Naive B cell (primary cell): ENCODE measurements around the gene TMEM120A. TPM values are rescaled to one million over a fixed set of nuclear protein-coding genes. Genes with fewer than 3 reads are reported as not detected.

Source experiments
- ATAC-seq, 2 donors: fragments of 150-1000 bp; cut with Tn5 transposase; 2 replicates each; pipeline ENCODE4 v1.10.0; 2021; ENCODE audit warnings: low read depth in 2 of 2, mild to moderate bottlenecking in 2 of 2, moderate library complexity in 2 of 2
- DNase-seq: peaks from one replicate; pipeline ENCODE4 v3.0.0; 2022
- H3K27ac Mint-ChIP-seq, 6 donors: one replicate each; pipeline ENCODE4 v1.8.0; 2020 to 2022; ENCODE audit warnings: mild to moderate bottlenecking in 6 of 6, mixed read lengths in 6 of 6, moderate library complexity in 5 of 6, inconsistent platforms in 2 of 6
- H3K27me3 Mint-ChIP-seq, 3 donors: one replicate each; pipeline ENCODE4 v1.8.0; 2021 to 2022; ENCODE audit warnings: mixed read lengths in 3 of 3, mild to moderate bottlenecking in 1 of 3
- H3K36me3 Mint-ChIP-seq, 2 donors: one replicate each; pipeline ENCODE4 v1.8.0; 2020 to 2022; ENCODE audit warnings: mixed read lengths in 2 of 2, inconsistent platforms in 1 of 2, mild to moderate bottlenecking in 1 of 2
- H3K4me1 Mint-ChIP-seq, 3 donors: one replicate each; pipeline ENCODE4 v1.8.0; 2020 to 2022; ENCODE audit warnings: mixed read lengths in 3 of 3, inconsistent platforms in 1 of 3, mild to moderate bottlenecking in 1 of 3, moderate library complexity in 1 of 3
- H3K4me3 Mint-ChIP-seq, 8 donors: one replicate each; pipeline ENCODE4 v1.8.0; 2020 to 2022; ENCODE audit warnings: mild to moderate bottlenecking in 8 of 8, mixed read lengths in 8 of 8, moderate library complexity in 8 of 8, inconsistent platforms in 2 of 8
- H3K9me3 Mint-ChIP-seq, 7 donors: one replicate each; pipeline ENCODE4 v1.8.0; 2020 to 2022; ENCODE audit warnings: mixed read lengths in 7 of 7, mild to moderate bottlenecking in 5 of 7, inconsistent platforms in 2 of 7, moderate library complexity in 1 of 7
- polyA plus RNA-seq, 6 donors: library from polyadenylated mRNA; unstranded; fragments of 300-500 nt; fragmentation: Illumina TruSeq; gene quantifications; one replicate each; pipeline ENCODE4 v1.2.3, GENCODE V29; 2021; ENCODE audit warnings: low read depth in 6 of 6

The TMEM120A gene
- polyA plus RNA-seq, 6 donors from 2014 or later: 31.7 to 37.2 (median 35.2) TPM

DNA sequence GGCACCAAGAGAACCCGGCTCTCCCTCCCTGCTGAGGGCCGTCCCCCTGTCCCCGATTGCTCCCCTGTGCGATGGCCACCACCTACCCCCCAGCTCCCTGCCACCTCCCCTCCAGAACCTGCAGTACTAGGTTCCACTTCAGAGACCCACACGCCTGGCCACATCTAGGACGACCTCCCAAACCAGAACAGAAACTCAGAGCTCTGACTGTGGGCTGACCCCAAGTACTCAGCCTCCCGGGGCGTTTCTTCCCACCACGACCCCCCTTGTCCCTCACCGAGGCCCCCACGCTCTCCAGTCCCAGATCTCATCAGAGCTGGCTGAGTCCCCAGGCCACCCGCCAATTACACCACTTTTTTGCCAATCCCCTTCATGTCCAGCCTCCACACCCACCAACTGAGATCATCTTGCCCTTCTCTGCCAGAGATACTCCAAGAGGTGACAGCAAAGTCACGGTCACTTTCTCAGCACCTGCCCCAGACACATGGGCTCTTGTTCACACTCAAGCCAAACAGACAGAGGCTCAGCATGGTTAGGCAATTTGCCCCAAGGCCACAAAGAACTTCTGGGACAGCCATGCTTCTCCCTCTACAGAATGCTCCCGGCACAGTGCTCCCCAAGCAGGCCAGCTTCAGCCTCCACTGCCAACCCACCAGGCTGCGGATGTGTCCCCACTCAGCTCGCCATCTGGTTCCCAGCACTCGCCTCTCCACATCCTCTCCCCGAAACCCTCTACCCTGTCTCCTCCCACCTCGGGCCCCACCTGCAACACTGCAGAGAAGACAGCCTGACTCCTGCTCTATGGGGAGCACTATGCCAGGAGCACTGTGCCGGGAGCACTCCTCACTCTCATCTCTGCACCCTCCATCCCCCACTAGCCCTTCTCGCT lies 4.7 kb downstream of the TMEM120A start:
- H3K36me3 Mint-ChIP-seq: peaks cover 0 to 11% of the 10 kb centered on the region in 2 donors
- H3K9me3 Mint-ChIP-seq: no peaks in the 10 kb centered on the region
- H3K4me1 Mint-ChIP-seq: peaks cover 20 to 40% (median 22%) of the 10 kb centered on the region in 3 donors
- peak overlapping the region in 5 of 6 donors; percentile 29 to 85 (median 76) for H3K27ac Mint-ChIP-seq
- ATAC-seq: no peak
- no peaks in the 10 kb centered on the region for H3K27me3 Mint-ChIP-seq
- peak overlapping the region in 5 of 8 donors; percentile 13 to 71 (median 50) for H3K4me3 Mint-ChIP-seq
- DNase-seq: no peak

DNA sequence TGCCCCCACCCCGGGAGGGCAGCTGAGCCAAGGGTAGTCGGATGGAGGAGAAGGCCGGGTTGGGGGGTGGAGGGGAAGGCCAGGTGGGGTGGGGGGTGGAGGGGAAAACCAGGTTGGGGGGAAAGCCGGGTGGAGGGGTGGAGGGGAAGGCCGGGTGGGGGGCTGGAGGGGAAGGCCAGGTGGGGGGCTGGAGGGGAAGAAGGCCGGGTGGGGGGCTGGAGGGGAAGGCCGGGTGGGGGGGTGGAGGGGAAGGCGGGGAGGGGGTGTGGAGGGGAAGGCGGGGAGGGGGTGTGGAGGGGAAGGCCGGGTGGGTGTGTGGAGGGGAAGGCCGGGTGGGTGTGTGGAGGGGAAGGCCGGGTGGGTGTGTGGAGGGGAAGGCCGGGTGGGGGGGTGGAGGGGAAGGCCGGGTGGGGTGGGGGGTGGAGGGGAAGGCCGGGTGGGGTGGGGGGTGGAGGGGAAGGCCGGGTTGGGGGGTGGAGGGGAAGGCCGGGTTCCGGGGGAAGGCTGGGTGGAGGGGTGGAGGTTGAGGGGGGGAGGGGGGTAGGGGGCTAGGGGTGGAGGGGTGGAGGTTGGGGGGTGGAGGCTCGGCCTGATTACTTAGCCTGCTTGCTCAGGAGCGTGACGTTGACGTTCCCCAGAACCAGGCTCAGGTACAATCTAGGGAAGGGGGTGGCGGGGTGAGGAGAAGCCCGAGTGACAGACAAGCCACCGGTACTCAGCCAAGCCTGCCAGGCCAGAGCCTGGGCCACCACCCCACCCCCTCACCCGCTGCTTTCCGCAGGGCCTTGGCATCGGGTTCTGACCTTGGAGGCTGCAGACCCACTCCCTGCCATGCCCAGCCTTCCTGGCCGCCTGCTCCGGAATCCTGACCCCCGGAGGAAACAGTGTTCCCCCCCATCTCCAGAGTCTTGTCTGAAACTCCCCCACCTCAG lies 5.6 kb downstream of the TMEM120A start:
- Mint-ChIP-seq H3K27ac (peak overlapping the region in 1 of 6 donors; percentile 76), H3K4me1 (peaks cover 20 to 34% (median 22%) of the 10 kb centered on the region in 3 donors), H3K27me3 (no peaks in the 10 kb centered on the region), H3K4me3 (no peak overlapping the region), H3K9me3 (no peaks in the 10 kb centered on the region), H3K36me3 (peaks cover 0 to 11% of the 10 kb centered on the region in 2 donors)
- no peak for DNase-seq
- peak in 1 of 2 donors; percentile 25 for ATAC-seq

DNA sequence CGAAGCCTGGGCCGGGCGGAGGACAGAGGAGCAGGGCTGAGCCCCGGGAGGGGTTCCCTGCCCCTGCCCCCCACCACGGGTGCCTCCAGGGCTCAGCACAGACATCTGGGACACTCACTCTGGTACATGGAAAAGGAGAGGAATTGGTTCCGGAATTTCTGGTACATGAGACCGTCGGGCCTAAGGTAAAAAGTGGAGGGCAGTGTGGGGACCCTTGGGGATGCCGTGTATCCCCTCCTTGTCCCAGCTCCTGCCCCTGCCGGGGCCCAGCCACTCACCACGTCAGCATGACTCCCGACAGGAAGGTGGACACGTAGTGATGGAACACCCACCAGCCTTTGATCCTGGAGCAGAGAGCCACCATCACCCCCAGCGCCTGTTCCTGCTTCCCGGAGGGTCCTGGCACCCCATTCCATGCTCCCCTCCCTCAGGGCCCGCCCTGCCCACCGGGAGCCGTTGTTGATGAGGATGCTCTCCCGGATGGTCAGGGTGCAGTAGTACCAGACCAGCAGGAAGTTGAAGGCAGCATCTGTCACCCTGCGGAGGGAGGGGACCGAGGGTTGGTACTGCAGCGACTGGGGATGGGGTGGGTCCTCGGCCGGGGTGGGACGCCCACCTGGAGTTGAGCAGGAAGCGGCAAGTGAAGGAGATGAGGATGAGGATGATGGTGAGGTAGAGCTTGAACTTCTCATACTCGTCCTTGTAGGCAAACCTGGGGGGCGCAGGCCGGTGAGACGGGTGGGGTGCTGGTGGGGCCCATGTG lies 6.4 kb downstream of the TMEM120A start:
- Mint-ChIP-seq H3K27ac (peak overlapping the region in 1 of 6 donors; percentile 64), H3K4me1 (peaks cover 20 to 26% (median 20%) of the 10 kb centered on the region in 3 donors), H3K27me3 (no peaks in the 10 kb centered on the region), H3K4me3 (no peak overlapping the region), H3K36me3 (peaks cover 0 to 11% of the 10 kb centered on the region in 2 donors), H3K9me3 (no peaks in the 10 kb centered on the region)
- ATAC-seq (no peak), DNase-seq (no peak)

DNA sequence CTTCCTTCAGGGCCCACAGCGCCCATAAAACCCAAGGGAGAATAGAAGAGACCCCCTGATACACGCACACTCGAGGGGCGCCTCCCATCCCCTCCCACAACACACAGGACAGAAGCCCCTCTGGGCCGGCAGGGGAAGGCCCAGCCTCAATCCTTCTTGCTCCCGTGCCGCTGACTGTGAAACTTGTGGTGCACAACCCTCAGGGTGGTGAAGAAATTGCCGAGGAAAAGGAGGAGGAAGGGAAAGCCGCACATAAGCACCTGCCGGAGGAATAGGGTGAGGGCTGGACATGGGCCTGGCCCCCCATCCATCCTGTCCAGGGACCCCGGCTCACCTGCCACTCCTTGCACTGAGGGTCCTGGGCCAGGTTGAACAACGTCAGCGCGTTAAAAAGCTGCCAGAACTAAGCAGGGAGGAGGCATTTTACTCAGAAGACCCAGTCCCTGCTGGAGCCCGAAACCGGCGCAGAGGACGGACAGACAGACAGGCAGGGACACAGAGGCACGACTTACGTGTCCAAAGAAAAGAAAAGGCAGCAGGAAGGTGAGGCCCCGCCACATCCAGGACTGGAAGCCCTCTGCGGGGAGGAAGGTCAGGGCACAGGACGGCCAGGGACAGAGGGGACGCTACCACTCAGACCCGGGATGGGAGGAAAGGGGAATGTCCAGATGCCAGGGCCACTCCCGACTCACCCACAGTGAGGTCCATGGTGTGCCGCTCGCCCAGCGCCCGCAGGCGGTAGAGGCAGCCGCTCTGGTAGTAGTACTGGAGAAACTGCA lies 7.2 kb downstream of the TMEM120A start:
- H3K36me3 Mint-ChIP-seq: peaks cover 0 to 11% of the 10 kb centered on the region in 2 donors
- no peak for ATAC-seq
- no peaks in the 10 kb centered on the region for H3K9me3 Mint-ChIP-seq
- H3K4me3 Mint-ChIP-seq: no peak overlapping the region
- H3K27me3 Mint-ChIP-seq: no peaks in the 10 kb centered on the region
- DNase-seq: no peak
- H3K27ac Mint-ChIP-seq: peak overlapping the region in 4 of 6 donors; percentile 24 to 80 (median 66)
- H3K4me1 Mint-ChIP-seq: peaks cover 20 to 24% (median 20%) of the 10 kb centered on the region in 3 donors

DNA sequence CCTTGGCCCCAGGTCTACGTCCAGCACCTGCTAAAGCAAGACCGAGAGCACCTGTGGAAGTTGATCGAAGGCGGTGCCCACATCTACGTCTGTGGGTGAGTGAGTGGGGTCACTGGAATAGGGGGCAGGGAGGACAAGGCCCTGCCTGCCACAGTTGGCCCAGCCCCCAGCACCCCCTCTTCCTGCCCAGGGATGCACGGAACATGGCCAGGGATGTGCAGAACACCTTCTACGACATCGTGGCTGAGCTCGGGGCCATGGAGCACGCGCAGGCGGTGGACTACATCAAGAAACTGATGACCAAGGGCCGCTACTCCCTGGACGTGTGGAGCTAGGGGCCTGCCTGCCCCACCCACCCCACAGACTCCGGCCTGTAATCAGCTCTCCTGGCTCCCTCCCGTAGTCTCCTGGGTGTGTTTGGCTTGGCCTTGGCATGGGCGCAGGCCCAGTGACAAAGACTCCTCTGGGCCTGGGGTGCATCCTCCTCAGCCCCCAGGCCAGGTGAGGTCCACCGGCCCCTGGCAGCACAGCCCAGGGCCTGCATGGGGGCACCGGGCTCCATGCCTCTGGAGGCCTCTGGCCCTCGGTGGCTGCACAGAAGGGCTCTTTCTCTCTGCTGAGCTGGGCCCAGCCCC lies 8.1 kb downstream of the TMEM120A start:
- Mint-ChIP-seq H3K27me3 (no peaks in the 10 kb centered on the region), H3K36me3 (peaks cover 0 to 11% of the 10 kb centered on the region in 2 donors), H3K4me1 (peaks cover 20 to 24% (median 20%) of the 10 kb centered on the region in 3 donors), H3K9me3 (no peaks in the 10 kb centered on the region), H3K4me3 (no peak overlapping the region), H3K27ac (peak overlapping the region in 1 of 6 donors; percentile 64)
- ATAC-seq: no peak
- DNase-seq: no peak

DNA sequence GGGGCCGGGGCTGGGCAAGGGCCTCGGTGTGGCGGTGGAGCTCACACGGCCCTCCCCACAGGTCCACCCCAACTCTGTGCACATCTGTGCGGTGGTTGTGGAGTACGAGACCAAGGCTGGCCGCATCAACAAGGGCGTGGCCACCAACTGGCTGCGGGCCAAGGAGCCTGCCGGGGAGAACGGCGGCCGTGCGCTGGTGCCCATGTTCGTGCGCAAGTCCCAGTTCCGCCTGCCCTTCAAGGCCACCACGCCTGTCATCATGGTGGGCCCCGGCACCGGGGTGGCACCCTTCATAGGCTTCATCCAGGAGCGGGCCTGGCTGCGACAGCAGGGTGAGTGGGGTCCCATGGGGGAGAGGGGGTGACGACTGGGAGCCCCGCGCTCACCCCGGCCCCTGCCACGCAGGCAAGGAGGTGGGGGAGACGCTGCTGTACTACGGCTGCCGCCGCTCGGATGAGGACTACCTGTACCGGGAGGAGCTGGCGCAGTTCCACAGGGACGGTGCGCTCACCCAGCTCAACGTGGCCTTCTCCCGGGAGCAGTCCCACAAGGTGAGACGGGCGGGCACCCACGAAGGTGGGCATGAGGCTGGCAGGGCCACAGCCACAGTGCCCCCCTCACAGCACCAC lies 8.8 kb downstream of the TMEM120A start:
- Mint-ChIP-seq H3K36me3 (peaks cover 0 to 11% of the 10 kb centered on the region in 2 donors), H3K27me3 (no peaks in the 10 kb centered on the region), H3K4me3 (no peak overlapping the region), H3K4me1 (peaks cover 15 to 18% (median 16%) of the 10 kb centered on the region in 3 donors), H3K27ac (no peak overlapping the region), H3K9me3 (no peaks in the 10 kb centered on the region)
- DNase-seq: no peak
- ATAC-seq: no peak

DNA sequence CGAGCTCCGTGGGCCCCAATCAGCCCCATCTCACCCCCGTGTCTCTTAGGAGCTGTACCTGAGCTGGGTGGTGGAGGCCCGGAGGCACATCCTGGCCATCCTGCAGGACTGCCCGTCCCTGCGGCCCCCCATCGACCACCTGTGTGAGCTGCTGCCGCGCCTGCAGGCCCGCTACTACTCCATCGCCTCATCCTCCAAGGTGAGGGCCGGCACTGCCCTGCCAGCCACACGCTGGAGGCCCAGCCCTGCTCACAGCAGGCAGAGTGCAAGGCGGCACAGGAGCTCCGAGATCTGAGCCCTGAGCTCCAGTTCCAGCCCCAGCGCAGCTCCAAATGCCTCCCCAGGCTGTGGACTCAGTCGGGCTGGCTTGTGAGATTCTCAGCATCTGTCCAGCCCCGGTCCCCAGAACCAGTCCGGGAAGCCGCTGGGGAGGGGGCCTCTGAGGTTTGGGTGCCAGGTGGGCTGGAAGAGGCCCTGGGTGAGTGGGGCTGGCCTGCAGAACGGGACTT lies 9.3 kb downstream of the TMEM120A start:
- no peak for DNase-seq
- Mint-ChIP-seq H3K27me3 (no peaks in the 10 kb centered on the region), H3K4me3 (no peak overlapping the region), H3K36me3 (peaks cover 0 to 11% of the 10 kb centered on the region in 2 donors), H3K27ac (no peak overlapping the region), H3K4me1 (peaks cover 10 to 12% (median 12%) of the 10 kb centered on the region in 3 donors), H3K9me3 (no peaks in the 10 kb centered on the region)
- no peak for ATAC-seq

DNA sequence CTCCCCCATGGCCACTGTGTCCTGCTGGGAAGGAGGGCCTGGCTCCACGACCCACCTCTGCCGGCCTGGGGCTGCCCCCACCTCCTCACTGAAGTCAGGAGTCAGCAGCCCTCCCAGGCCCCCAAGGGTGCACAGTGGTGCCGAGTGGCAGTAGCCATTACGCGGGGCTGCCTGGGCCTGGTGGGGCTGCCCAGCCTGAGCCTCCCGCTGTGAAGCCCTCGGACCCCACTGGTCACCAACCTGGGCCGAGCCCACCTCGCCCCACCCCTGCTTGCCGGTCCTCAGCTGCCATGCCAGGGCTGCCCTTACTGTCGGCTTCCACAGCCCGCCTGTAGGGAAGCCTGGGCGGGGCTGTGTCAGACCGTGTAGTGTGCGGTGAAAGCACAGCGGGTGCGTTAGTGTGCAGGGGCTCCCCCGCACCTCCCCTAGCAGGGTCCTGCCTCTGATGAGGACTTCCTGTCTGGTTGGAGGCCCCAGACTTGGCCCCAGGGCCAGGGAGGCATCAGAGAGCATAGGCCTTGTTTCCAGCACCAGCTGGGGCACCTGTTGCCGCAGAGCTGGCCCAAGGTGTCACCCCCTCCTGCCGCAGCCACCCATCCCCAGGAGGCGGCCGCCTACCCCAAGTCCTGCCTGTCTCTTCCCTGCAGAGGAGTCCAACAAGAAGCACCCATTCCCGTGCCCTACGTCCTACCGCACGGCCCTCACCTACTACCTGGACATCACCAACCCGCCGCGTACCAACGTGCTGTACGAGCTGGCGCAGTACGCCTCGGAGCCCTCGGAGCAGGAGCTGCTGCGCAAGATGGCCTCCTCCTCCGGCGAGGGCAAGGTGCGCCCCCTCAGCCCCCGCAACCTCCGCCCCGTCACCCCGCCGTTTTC lies 10.0 kb downstream of the TMEM120A start:
- Mint-ChIP-seq H3K27me3 (no peaks in the 10 kb centered on the region), H3K9me3 (no peaks in the 10 kb centered on the region), H3K4me1 (peaks cover 3 to 6% (median 5%) of the 10 kb centered on the region in 3 donors), H3K27ac (no peak overlapping the region), H3K4me3 (no peak overlapping the region), H3K36me3 (peaks cover 0 to 11% of the 10 kb centered on the region in 2 donors)
- ATAC-seq (no peak), DNase-seq (no peak)

DNA sequence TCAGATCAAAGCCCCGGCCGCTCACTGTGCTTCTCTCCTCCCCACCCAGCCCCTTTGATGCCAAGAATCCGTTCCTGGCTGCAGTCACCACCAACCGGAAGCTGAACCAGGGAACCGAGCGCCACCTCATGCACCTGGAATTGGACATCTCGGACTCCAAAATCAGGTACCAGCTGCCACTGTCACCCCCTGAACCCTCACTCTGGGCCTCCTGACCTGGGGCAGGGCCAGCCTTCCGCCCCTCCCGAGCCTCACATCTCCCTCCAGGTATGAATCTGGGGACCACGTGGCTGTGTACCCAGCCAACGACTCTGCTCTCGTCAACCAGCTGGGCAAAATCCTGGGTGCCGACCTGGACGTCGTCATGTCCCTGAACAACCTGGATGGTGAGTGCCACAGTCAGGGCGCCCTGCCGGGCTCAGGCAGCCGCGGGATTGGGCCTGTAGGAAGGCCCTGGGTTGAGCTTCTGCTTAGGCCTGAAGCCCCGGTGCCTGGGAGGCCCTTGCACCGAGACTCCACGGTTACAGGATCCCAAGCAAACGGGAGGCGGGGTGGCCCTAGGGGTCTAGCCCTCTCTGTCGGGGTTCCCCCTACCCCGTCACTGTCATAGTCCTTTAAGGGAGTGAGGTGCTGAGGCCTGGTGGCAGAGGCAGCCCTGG lies 10.8 kb downstream of the TMEM120A start:
- Mint-ChIP-seq H3K9me3 (no peaks in the 10 kb centered on the region), H3K4me1 (peaks cover 0 to 5% (median 3%) of the 10 kb centered on the region in 3 donors), H3K36me3 (peaks cover 0 to 11% of the 10 kb centered on the region in 2 donors), H3K27me3 (no peaks in the 10 kb centered on the region), H3K4me3 (no peak overlapping the region), H3K27ac (no peak overlapping the region)
- DNase-seq: no peak
- ATAC-seq: no peak

DNA sequence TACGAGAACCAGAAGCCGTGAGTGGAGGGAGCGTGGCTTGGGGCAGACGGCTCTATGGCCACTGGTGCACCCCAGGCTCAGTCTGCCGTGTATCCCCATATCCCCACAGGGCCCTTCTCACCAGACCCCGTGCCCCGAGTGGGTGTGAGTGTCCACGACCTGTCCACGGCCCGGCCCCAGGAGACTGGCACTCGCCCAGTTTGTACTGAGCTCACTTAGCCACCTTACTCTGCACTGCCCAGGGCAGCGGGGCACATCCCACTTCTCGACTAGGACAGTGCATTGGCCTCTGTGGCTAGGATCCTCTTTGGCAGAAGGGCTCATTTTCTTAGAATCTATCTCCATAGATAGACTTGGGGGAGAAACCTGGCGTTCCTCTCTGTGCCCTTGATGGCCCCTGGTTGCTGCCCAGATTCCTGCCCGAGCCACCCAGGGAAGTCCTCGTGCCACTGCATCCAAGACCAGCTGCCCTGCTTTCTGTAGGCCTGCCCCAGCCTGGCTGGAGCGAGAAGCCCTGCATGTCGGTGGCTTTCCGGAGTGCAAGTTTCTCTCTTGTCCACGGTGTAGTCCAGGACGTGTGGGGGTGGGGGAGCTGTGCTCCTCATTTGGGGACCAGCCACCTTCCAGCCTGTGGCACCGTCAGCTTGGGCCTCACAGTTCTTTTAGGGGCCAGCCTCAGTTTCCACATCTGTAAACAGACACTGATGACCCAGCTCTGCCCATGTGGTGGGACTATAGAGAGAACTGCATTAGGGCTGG lies 11.9 kb downstream of the TMEM120A start:
- Mint-ChIP-seq H3K4me3 (no peak overlapping the region), H3K27ac (peak overlapping the region in 2 of 6 donors; percentile 31 to 69), H3K9me3 (no peaks in the 10 kb centered on the region), H3K27me3 (no peaks in the 10 kb centered on the region), H3K36me3 (peaks cover 0 to 9% of the 10 kb centered on the region in 2 donors), H3K4me1 (peaks cover 0 to 3% (median 0%) of the 10 kb centered on the region in 3 donors)
- ATAC-seq (no peak), DNase-seq (no peak)
